Caki2 (cell line): ENCODE data around the gene KIF26B. TPM values are rescaled to one million over a fixed set of nuclear protein-coding genes. Genes with fewer than 3 reads are reported as not detected.

Experiments used
- DNase-seq: peaks from one replicate; pipeline ENCODE4 v3.0.0-alpha.2; 2015; ENCODE audit warnings: low read depth
- in situ Hi-C: cut with HindIII; loops from 2 replicates; pipeline ENCODE4 v1.10.0; 2016; ENCODE audit warnings: low sequenced_read_pairs, low pct_unique_long_range_greater_than_20kb, mixed read lengths
- total RNA-seq: library from RNA; depleted of rRNA; stranded (reverse); fragments of >200 nt; shearing (Covaris generic); gene quantifications from 2 replicates; pipeline ENCODE4 v1.2.3, GENCODE V29; 2014; ENCODE audit warnings: low replicate concordance

KIF26B gene
- total RNA-seq, 1 experiment from 2014 or later, result 1.1 TPM

- in situ Hi-C loops, result no loop called here
- no peak for DNase-seq
Observed at GRCh38 chr1:245571815-245572294, 417.1 kb downstream of the KIF26B start.

GRCh38 chr1:245572709-245573108 lies 417.9 kb downstream of the KIF26B start:
- DNase-seq, result no peak
- in situ Hi-C loops, result no loop called here

GRCh38 chr1:245575710-245576109 lies 420.9 kb downstream of the KIF26B start:
- no peak for DNase-seq
- in situ Hi-C loops, result no loop called here

- in situ Hi-C loops, result no loop called here
Observed at GRCh38 chr1:245576323-245576722, 421.5 kb downstream of the KIF26B start.

GRCh38 chr1:245577191-245578157 lies 422.7 kb downstream of the KIF26B start:
- in situ Hi-C loops, result no loop called here
- no peak for DNase-seq

More at GRCh38 chr1:245576323-245576722, 421.5 kb downstream of the KIF26B start:
- no peak for DNase-seq

- no peak for DNase-seq
- in situ Hi-C loops, result no loop called here
Observed at GRCh38 chr1:245578308-245578707, 423.5 kb downstream of the KIF26B start.

- in situ Hi-C loops, result no loop called here
- no peak for DNase-seq
Observed at GRCh38 chr1:245578771-245579170, 424.0 kb downstream of the KIF26B start.

GRCh38 chr1:245579881-245580280 lies 425.1 kb downstream of the KIF26B start:
- no peak for DNase-seq
- in situ Hi-C loops, result no loop called here

GRCh38 chr1:245580651-245581050 lies 425.9 kb downstream of the KIF26B start:
- no peak for DNase-seq
- in situ Hi-C loops, result no loop called here

GRCh38 chr1:245582026-245582425 lies 427.2 kb downstream of the KIF26B start:
- DNase-seq, result no peak
- in situ Hi-C loops, result no loop called here

- DNase-seq, result no peak
Observed at GRCh38 chr1:245583081-245583480, 428.3 kb downstream of the KIF26B start.

GRCh38 chr1:245583575-245584330 lies 429.0 kb downstream of the KIF26B start:
- DNase-seq, result peak; percentile 57
- in situ Hi-C loops, result no loop called here

More at GRCh38 chr1:245583081-245583480, 428.3 kb downstream of the KIF26B start:
- in situ Hi-C loops, result no loop called here

- DNase-seq, result peak; percentile 90
- in situ Hi-C loops, result no loop called here
Observed at GRCh38 chr1:245585252-245585959, 430.6 kb downstream of the KIF26B start.

GRCh38 chr1:245587435-245588115 lies 432.8 kb downstream of the KIF26B start:
- in situ Hi-C loops, result no loop called here
- DNase-seq, result no peak

GRCh38 chr1:245588116-245588639 lies 433.4 kb downstream of the KIF26B start:
- in situ Hi-C loops, result no loop called here
- no peak for DNase-seq

- DNase-seq, result no peak
- in situ Hi-C loops, result no loop called here
Observed at GRCh38 chr1:245589316-245589715, 434.5 kb downstream of the KIF26B start.

GRCh38 chr1:245589906-245590305 lies 435.1 kb downstream of the KIF26B start:
- peak; percentile 78 for DNase-seq
- in situ Hi-C loops, result no loop called here

GRCh38 chr1:245590726-245591125 lies 435.9 kb downstream of the KIF26B start:
- in situ Hi-C loops, result no loop called here
- DNase-seq, result peak; percentile 89
